ENCODE results near the gene TRAF3IP3. TPM values are rescaled to one million over a fixed set of nuclear protein-coding genes. Genes with fewer than 3 reads are reported as not detected.

Gene TRAF3IP3
- total RNA-seq, 3 donors from 2014 or later: 4.7 to 7.7 (median 6.4) TPM

- TF ChIP-seq CTCF (IDR thresholded peaks at IDR 0.05): no peak
- no peaks in the 10 kb centered on the region for H3K9me3 ChIP-seq
- DNase-seq (no peak), ATAC-seq (no peak)
- H3K36me3 ChIP-seq (ENCODE audit: low read depth): no peaks in the 10 kb centered on the region
- no peaks in the 10 kb centered on the region for H3K4me1 ChIP-seq (ENCODE audit: low read depth)
- H3K4me3 ChIP-seq: no peak overlapping the region
- intact Hi-C loops (cut with DNase I, micrococcal nuclease): no loop called here
Measured at GRCh38 chr1:209737118-209737505, 18.7 kb upstream of the TRAF3IP3 start.

GRCh38 chr1:209738270-209738669 lies 17.6 kb upstream of the TRAF3IP3 start:
- no peaks in the 10 kb centered on the region for H3K4me1 ChIP-seq (ENCODE audit: low read depth)
- no peak overlapping the region for H3K4me3 ChIP-seq
- ATAC-seq (no peak), DNase-seq (no peak)
- TF ChIP-seq CTCF (IDR thresholded peaks at IDR 0.05): no peak
- intact Hi-C loops (cut with DNase I, micrococcal nuclease): no loop called here
- no peaks in the 10 kb centered on the region for H3K36me3 ChIP-seq (ENCODE audit: low read depth)
- H3K9me3 ChIP-seq: no peaks in the 10 kb centered on the region

- Histone ChIP-seq H3K4me3 (no peak overlapping the region), H3K9me3 (no peaks in the 10 kb centered on the region), H3K36me3 (ENCODE audit: low read depth) (no peaks in the 10 kb centered on the region), H3K4me1 (ENCODE audit: low read depth) (no peaks in the 10 kb centered on the region)
- intact Hi-C loops (cut with DNase I, micrococcal nuclease): no loop called here
- DNase-seq (no peak), ATAC-seq (no peak)
- no peak for TF ChIP-seq CTCF (IDR thresholded peaks at IDR 0.05)
Measured at GRCh38 chr1:209741193-209741592, 14.7 kb upstream of the TRAF3IP3 start.

- H3K4me1 ChIP-seq (ENCODE audit: low read depth): no peaks in the 10 kb centered on the region
- H3K36me3 ChIP-seq (ENCODE audit: low read depth): no peaks in the 10 kb centered on the region
- H3K9me3 ChIP-seq: no peaks in the 10 kb centered on the region
- TF ChIP-seq CTCF (IDR thresholded peaks at IDR 0.05): no peak
- no peak for ATAC-seq
- intact Hi-C loops (cut with DNase I, micrococcal nuclease): no loop called here
- no peak for DNase-seq
- H3K4me3 ChIP-seq: no peak overlapping the region
Measured at GRCh38 chr1:209741889-209742288, 14.0 kb upstream of the TRAF3IP3 start.

GRCh38 chr1:209742409-209743144 lies 13.3 kb upstream of the TRAF3IP3 start:
- H3K4me1 ChIP-seq (ENCODE audit: low read depth): no peaks in the 10 kb centered on the region
- DNase-seq (no peak), ATAC-seq (peak; percentile 28)
- no peaks in the 10 kb centered on the region for H3K36me3 ChIP-seq (ENCODE audit: low read depth)
- H3K9me3 ChIP-seq: no peaks in the 10 kb centered on the region
- intact Hi-C loops (cut with DNase I, micrococcal nuclease): no loop called here
- no peak overlapping the region for H3K4me3 ChIP-seq
- no peak for TF ChIP-seq CTCF (IDR thresholded peaks at IDR 0.05)

- H3K9me3 ChIP-seq: no peaks in the 10 kb centered on the region
- ATAC-seq: no peak
- DNase-seq: no peak
- intact Hi-C loops (cut with DNase I, micrococcal nuclease): no loop called here
- no peaks in the 10 kb centered on the region for H3K4me1 ChIP-seq (ENCODE audit: low read depth)
- H3K4me3 ChIP-seq: no peak overlapping the region
- no peak for TF ChIP-seq CTCF (IDR thresholded peaks at IDR 0.05)
- no peaks in the 10 kb centered on the region for H3K36me3 ChIP-seq (ENCODE audit: low read depth)
Measured at GRCh38 chr1:209743145-209743482, 12.7 kb upstream of the TRAF3IP3 start.

All from mucosa of descending colon (tissue), 3 donors.